ENCODE results near the gene LIPI.
"Not testable (repeated sequence)": the region's sequence is repeated elsewhere in the genome, so short reads cannot be mapped to it uniquely, and the experiment has no call there.

LIPI gene

DNA sequence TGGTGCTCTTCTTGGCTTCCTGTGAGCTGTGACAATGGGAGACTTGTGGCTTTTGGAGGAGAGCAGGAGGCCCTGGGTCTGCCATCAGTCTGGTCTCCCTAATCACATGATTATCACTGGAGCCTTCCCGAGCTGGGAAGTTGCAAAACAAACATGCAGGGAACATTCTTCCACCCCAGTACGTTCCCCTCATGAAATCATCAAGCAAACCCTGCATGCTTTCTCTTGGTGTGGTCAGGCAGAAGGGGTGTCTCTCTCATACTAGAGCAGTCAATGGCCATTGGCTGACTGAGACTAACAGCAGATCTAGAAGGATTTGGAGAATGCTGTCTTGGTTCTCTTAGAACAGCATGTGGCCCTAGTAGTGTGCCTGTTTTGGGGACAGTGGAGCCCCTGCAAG lies 111.2 kb downstream of the LIPI start:
- Mint-ChIP-seq H3K9me3 (peaks cover 6% of the 10 kb centered on the region), H3K4me1 (no peaks in the 10 kb centered on the region), H3K4me3 (no peak overlapping the region), H3K27ac (ENCODE audit: low read depth) (no peak overlapping the region), H3K27me3 (no peaks in the 10 kb centered on the region), H3K36me3 (ENCODE audit: insufficient read depth) (peaks cover 3% of the 10 kb centered on the region)
- ATAC-seq (replicated peaks; ENCODE audit: extremely low read depth, poor library complexity, severe bottlenecking) (no peak), DNase-seq (ENCODE audit: low spot score in 2 of 2) (no peak)

GRCh38 chr21:14097881-14098499 lies 112.8 kb downstream of the LIPI start:
- H3K4me3 Mint-ChIP-seq = no peak overlapping the region
- no peaks in the 10 kb centered on the region for H3K27me3 Mint-ChIP-seq
- ATAC-seq (replicated peaks; ENCODE audit: extremely low read depth, poor library complexity, severe bottlenecking) (no peak), DNase-seq (ENCODE audit: low spot score in 2 of 2) (no peak)
- H3K36me3 Mint-ChIP-seq (ENCODE audit: insufficient read depth) = no peaks in the 10 kb centered on the region
- H3K27ac Mint-ChIP-seq (ENCODE audit: low read depth) = no peak overlapping the region
- peaks cover 6% of the 10 kb centered on the region for H3K9me3 Mint-ChIP-seq
- H3K4me1 Mint-ChIP-seq = no peaks in the 10 kb centered on the region

DNA sequence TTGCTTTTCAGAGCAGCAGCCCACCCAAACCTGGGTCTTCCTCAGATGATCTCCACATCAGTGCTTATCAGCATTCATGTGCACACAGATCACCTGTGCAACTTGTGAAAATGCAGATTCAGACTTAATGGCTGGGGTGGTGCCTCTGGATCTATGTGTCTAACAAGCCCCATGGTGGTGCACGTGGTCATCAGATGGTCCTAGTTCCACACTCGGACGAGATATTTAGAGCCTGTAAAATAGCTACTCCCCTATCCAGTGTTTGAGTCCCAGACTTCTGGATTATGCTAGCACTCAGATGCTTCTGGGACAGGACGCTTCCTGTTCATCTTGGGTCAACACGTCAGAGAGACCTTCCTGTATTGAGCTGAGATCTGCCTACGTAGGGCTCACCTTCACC lies 114.2 kb downstream of the LIPI start:
- H3K4me1 Mint-ChIP-seq = no peaks in the 10 kb centered on the region
- ATAC-seq (replicated peaks; ENCODE audit: extremely low read depth, poor library complexity, severe bottlenecking) (no peak), DNase-seq (ENCODE audit: low spot score in 2 of 2) (no peak)
- no peaks in the 10 kb centered on the region for H3K27me3 Mint-ChIP-seq
- H3K9me3 Mint-ChIP-seq = peaks cover 6% of the 10 kb centered on the region
- no peak overlapping the region for H3K27ac Mint-ChIP-seq (ENCODE audit: low read depth)
- no peaks in the 10 kb centered on the region for H3K36me3 Mint-ChIP-seq (ENCODE audit: insufficient read depth)
- H3K4me3 Mint-ChIP-seq = no peak overlapping the region

DNA sequence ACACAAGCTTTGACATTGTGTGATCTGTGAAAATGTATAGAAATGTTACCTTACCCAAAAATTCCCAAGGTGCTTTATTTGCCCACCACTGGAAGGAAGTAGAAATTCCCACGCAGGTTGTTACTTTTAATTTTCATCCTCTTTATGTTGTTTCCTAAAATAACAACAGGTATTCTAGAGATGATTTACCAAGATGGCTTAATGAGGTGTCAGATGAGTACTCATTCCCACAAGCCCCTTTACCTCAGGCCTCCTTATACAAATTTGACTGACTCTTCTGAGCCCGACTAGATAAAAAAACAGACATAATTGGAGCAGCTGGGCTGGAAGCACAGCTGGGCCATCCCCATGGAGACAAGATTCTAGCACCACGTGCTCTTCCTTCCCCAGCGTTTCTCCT lies 114.6 kb downstream of the LIPI start:
- no peak for ATAC-seq (replicated peaks; ENCODE audit: extremely low read depth, poor library complexity, severe bottlenecking)

DNA sequence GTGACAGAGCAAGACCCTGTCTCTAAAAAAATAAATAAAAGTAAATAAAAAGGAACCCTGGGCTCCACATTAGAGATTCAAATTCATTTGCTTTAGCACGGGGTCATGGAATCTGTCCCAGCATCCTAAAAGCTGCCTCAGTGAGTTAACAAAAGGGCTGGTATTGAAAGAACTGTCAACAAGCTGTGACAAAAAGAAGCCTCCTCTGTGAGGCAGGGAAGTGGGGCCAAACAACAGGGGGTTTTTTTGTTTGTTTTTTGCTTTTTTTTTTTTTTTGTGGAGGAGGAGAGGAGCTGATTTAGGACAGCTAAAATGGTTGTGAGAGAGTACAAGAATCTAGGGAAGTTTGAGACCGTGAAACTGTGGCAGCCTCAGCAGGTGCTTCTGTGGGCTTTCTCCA lies 115.7 kb downstream of the LIPI start:
- Mint-ChIP-seq H3K4me3 (no peak overlapping the region), H3K27ac (ENCODE audit: low read depth) (no peak overlapping the region), H3K9me3 (peaks cover 6% of the 10 kb centered on the region), H3K27me3 (no peaks in the 10 kb centered on the region), H3K36me3 (ENCODE audit: insufficient read depth) (no peaks in the 10 kb centered on the region), H3K4me1 (no peaks in the 10 kb centered on the region)
- ATAC-seq (replicated peaks; ENCODE audit: extremely low read depth, poor library complexity, severe bottlenecking) (no peak), DNase-seq (ENCODE audit: low spot score in 2 of 2) (no peak)

More for the DNA sequence above, 114.6 kb downstream of the LIPI start:
- H3K9me3 Mint-ChIP-seq = peaks cover 6% of the 10 kb centered on the region
- DNase-seq (ENCODE audit: low spot score in 2 of 2) = no peak
- H3K4me3 Mint-ChIP-seq = no peak overlapping the region
- H3K4me1 Mint-ChIP-seq = no peaks in the 10 kb centered on the region
- no peaks in the 10 kb centered on the region for H3K27me3 Mint-ChIP-seq
- no peak overlapping the region for H3K27ac Mint-ChIP-seq (ENCODE audit: low read depth)
- H3K36me3 Mint-ChIP-seq (ENCODE audit: insufficient read depth) = no peaks in the 10 kb centered on the region

DNA sequence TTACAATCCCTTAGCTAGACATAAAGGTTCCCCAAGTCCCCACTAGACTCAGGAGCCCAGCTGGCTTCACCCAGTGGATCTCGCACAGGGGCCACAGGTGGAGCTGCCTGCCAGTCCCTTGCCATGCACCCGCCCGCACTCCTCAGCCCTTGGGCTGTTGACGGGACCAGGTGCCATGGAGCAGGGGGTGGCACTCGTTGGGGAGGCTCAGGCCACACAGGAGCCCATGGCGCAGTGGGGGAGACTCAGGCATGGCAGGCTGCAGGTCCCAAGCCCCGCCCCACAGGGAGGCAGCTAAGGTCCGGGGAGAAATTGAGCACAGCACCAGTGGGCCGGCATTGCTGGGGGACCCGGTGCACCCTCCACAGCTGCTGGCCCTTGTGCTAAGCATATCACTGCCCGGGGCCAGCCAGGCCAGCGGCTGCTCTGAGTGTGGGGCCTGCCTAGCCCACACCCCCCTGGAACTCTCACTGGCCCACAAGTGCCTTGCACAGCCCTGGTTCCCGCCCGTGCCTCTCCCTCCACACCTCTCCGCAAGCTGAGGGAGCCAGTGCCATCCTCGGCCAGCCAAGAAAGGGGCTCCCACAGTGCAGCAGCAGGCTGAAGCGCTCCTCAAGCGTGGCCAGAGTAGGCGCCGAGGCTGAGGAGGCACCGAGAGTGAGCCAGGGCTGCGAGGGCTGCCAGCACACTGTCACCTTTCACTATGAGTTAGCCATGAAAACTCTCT lies 117.8 kb downstream of the LIPI start:
- H3K4me3 Mint-ChIP-seq = no peak overlapping the region
- ATAC-seq (replicated peaks; ENCODE audit: extremely low read depth, poor library complexity, severe bottlenecking) = no peak
- H3K9me3 Mint-ChIP-seq = peaks cover 4% of the 10 kb centered on the region
- DNase-seq (ENCODE audit: low spot score in 2 of 2) = no peak
- H3K27ac Mint-ChIP-seq (ENCODE audit: low read depth) = no peak overlapping the region
- no peaks in the 10 kb centered on the region for H3K4me1 Mint-ChIP-seq
- no peaks in the 10 kb centered on the region for H3K36me3 Mint-ChIP-seq (ENCODE audit: insufficient read depth)
- H3K27me3 Mint-ChIP-seq = no peaks in the 10 kb centered on the region

GRCh38 chr21:14090184-14090583 lies 120.6 kb downstream of the LIPI start:
- ATAC-seq (replicated peaks; ENCODE audit: extremely low read depth, poor library complexity, severe bottlenecking); H3K4me3 Mint-ChIP-seq; H3K27ac Mint-ChIP-seq (ENCODE audit: low read depth); H3K9me3 Mint-ChIP-seq; DNase-seq (ENCODE audit: low spot score in 2 of 2); H3K4me1 Mint-ChIP-seq; H3K36me3 Mint-ChIP-seq (ENCODE audit: insufficient read depth); H3K27me3 Mint-ChIP-seq: not testable (repeated sequence)

DNA sequence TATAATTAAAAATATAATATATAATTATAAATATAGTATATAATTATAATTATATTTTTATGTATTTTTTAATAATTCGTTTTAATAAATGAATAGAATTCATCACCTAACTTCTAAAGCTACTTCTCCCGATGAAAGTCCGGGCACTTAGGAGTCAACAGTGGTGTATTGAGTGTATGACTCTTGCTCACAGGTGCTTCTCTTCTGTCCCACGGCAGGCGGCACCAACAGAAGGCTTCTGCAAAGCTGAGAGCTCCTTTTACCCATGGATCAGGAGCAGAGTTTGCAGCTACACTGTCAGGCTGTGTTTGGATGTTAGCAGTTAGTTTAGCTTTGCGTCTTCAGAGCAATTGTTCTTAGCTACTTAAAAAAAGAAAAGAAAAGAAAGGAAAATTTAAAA lies 122.4 kb downstream of the LIPI start:
- Mint-ChIP-seq H3K27me3 (no peaks in the 10 kb centered on the region), H3K9me3 (no peaks in the 10 kb centered on the region), H3K4me1 (no peaks in the 10 kb centered on the region), H3K4me3 (no peak overlapping the region), H3K36me3 (ENCODE audit: insufficient read depth) (no peaks in the 10 kb centered on the region), H3K27ac (ENCODE audit: low read depth) (no peak overlapping the region)
- DNase-seq (ENCODE audit: low spot score in 2 of 2) = no peak
- no peak for ATAC-seq (replicated peaks; ENCODE audit: extremely low read depth, poor library complexity, severe bottlenecking)

- no peak overlapping the region for H3K27ac Mint-ChIP-seq (ENCODE audit: low read depth)
- no peaks in the 10 kb centered on the region for H3K36me3 Mint-ChIP-seq (ENCODE audit: insufficient read depth)
- no peak overlapping the region for H3K4me3 Mint-ChIP-seq
- no peaks in the 10 kb centered on the region for H3K9me3 Mint-ChIP-seq
- H3K27me3 Mint-ChIP-seq = no peaks in the 10 kb centered on the region
- ATAC-seq (replicated peaks; ENCODE audit: extremely low read depth, poor library complexity, severe bottlenecking) (no peak), DNase-seq (ENCODE audit: low spot score in 2 of 2) (no peak)
- no peaks in the 10 kb centered on the region for H3K4me1 Mint-ChIP-seq
These were observed 124.2 kb downstream of the LIPI start for GRCh38 chr21:14086553-14086952.

- Mint-ChIP-seq H3K27ac (ENCODE audit: low read depth) (no peak overlapping the region), H3K9me3 (no peaks in the 10 kb centered on the region)
These were observed 126.1 kb downstream of the LIPI start for GRCh38 chr21:14084701-14085100.

DNA sequence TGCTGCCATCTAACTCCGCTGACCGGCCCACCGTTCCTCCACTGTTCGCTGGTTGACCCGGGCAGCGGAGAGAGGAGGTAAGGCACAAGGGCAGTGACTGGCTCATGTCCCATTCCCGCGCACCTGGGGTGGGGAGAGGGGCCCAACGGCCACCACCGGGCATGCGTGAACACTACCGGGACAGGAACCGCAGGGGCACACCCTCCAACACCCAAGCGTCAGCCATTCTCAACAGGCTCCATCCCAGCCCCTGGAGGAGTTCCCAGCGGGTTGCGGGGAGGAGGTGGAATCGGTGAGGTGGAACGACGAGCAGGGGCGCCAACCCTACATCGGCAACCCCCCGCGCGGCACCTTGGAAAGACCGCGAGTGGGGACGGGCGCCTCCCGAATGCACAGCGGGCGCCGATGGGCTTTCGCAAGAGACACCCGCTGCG lies 126.7 kb downstream of the LIPI start:
- H3K4me3 Mint-ChIP-seq = no peak overlapping the region
- H3K9me3 Mint-ChIP-seq = no peaks in the 10 kb centered on the region
- ATAC-seq (replicated peaks; ENCODE audit: extremely low read depth, poor library complexity, severe bottlenecking) = no peak
- H3K4me1 Mint-ChIP-seq = no peaks in the 10 kb centered on the region
- no peaks in the 10 kb centered on the region for H3K36me3 Mint-ChIP-seq (ENCODE audit: insufficient read depth)
- DNase-seq (ENCODE audit: low spot score in 2 of 2) = no peak
- no peak overlapping the region for H3K27ac Mint-ChIP-seq (ENCODE audit: low read depth)
- no peaks in the 10 kb centered on the region for H3K27me3 Mint-ChIP-seq

More at GRCh38 chr21:14084701-14085100, 126.1 kb downstream of the LIPI start:
- Mint-ChIP-seq H3K4me1 (no peaks in the 10 kb centered on the region), H3K4me3 (no peak overlapping the region), H3K36me3 (ENCODE audit: insufficient read depth) (no peaks in the 10 kb centered on the region), H3K27me3 (no peaks in the 10 kb centered on the region)
- ATAC-seq (replicated peaks; ENCODE audit: extremely low read depth, poor library complexity, severe bottlenecking) (no peak), DNase-seq (ENCODE audit: low spot score in 2 of 2) (no peak)

DNA sequence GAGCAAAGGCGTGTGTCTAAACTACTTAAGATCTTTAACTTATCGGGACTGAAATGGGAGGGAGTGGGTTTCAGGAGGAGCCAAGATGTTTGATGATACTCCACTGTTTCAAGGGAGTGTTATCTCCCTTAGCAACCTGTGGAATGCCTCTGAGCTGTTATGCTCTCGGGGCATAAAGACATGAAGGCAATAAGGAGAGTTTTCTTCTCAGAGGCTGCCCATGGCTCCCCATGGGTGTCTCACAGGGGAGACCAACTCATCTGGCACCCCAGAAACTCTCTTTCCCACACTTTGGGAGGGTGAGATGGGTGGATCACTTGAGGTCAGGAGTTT lies 130.0 kb downstream of the LIPI start:
- Mint-ChIP-seq H3K36me3 (ENCODE audit: insufficient read depth) (no peaks in the 10 kb centered on the region), H3K9me3 (peaks cover 10% of the 10 kb centered on the region), H3K4me1 (peaks cover 10% of the 10 kb centered on the region), H3K27ac (ENCODE audit: low read depth) (no peak overlapping the region), H3K27me3 (no peaks in the 10 kb centered on the region), H3K4me3 (no peak overlapping the region)
- ATAC-seq (replicated peaks; ENCODE audit: extremely low read depth, poor library complexity, severe bottlenecking) (no peak), DNase-seq (ENCODE audit: low spot score in 2 of 2) (no peak)

GRCh38 chr21:14080040-14080763 lies 130.6 kb downstream of the LIPI start:
- Mint-ChIP-seq H3K4me3 (no peak overlapping the region), H3K27me3 (no peaks in the 10 kb centered on the region), H3K27ac (ENCODE audit: low read depth) (no peak overlapping the region), H3K4me1 (peaks cover 10% of the 10 kb centered on the region), H3K9me3 (peaks cover 10% of the 10 kb centered on the region), H3K36me3 (ENCODE audit: insufficient read depth) (no peaks in the 10 kb centered on the region)
- no peak for ATAC-seq (replicated peaks; ENCODE audit: extremely low read depth, poor library complexity, severe bottlenecking)
- no peak for DNase-seq (ENCODE audit: low spot score in 2 of 2)
